NCI-H187 (cell line): ENCODE measurements around the gene ALG8.
"Not testable (repeated sequence)": the region's sequence is repeated elsewhere in the genome, so short reads cannot be mapped to it uniquely, and the experiment has no call there.

Source experiments
- DNase-seq, 2 experiments: peaks; one replicate each; lab custom pipeline; 2025; lab: John Stamatoyannopoulos, UW

The ALG8 gene

DNA sequence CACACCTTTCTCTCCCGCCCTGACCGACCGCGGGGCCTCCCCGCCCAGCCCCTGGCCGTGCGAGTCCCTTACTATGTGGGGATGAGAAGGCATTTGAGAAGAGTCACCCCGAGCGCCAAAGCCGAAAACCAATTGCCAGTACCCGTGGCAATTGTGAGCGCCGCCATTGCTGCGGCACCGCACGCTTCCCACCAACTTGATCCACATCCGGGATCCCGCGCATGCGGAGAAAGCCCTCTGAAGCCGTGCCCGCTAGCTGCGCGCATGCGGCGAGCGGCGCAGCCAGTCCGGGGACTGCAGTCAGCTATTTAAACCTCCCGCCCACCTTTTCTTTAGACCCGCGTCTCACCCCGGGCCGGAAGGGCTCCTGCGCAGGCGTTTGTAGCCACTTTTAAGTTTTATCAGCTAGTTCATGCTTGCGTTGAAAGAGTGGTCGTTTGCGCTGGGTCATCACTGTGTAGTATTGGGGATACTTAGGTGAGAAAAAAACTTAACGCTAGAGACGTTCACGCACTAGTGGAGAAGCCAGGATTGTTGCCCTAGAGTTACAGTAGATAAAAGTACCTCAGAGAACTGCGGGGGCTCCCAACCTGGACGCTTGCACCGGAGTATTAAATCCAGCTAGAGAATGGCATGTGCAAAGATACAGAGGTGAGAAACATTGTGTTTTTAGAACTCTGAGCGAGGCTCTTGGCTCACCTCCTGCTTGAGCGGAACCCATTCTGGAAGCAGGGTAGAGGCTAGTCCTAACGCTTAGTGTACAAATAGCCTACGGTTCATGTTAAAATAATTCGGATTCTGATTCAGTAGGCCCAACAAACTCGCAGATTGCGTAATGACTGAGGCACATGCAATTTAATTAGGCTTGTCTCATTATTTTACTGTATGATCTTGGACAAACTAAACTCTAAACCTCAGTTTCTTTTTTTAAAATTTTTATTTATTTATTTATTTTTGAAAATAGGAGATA lies at the start of gene ALG8:
TSS of gene ALG8 (minus strand) at position 205 of the 970 bp plus-strand sequence. CDS start at position 167, 38 bp downstream.
- DNase-seq: peak; percentile 88 to 89

DNA sequence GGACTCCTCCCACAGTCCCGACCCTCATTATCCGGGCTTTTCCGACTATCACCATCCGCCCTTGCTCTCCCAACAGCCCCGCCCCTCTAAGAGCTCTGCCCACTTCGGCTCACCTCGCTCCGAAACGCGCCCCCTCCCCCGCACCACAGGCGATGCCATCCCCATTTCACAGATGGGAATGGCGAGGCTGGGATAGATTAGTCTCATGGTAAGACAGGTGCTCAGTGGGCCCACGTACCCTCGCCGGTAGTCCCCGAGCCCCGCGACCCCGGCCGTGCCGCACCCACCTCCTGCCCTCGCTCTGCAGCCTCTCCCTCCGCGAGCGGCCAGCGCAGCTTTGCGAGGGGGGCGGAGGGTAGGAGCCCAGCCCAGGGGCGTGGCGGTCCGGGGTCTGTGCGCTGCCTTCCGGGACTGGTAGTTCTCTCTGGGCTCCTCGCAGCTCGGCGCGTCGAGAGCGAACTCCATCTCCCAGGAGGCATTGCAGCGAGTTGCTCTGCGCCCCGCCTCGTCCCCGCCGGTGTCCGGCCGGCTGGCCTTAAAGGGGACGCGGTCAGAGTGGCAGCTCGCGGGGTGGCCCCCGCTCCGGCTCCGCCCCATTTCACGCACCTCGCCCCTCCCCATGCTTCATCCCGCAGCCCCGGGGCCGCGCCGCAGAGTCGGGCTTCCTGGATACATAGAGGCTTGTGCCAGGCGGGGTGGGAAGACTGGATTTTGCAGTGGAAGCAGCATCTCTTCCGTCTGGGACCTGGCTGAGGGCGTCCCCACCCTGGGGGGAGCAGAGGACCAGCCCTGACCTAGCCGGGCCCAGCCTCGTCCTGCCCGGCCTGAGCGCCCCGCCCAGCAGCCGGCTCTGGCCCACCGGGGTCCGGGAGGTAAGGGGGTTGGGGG lies 49.1 kb upstream of the ALG8 start, which contains the start of the genes KCTD21 and USP35:
TSS of gene KCTD21 (minus strand) at position 341 of the 888 bp plus-strand sequence. CDS start 14,072 bp downstream, outside the sequence.
TSS of gene USP35 (plus strand) at position 634 of the 888 bp plus-strand sequence. CDS start 7,327 bp downstream, outside the sequence.
- peak; percentile 79 to 93 for DNase-seq

DNA sequence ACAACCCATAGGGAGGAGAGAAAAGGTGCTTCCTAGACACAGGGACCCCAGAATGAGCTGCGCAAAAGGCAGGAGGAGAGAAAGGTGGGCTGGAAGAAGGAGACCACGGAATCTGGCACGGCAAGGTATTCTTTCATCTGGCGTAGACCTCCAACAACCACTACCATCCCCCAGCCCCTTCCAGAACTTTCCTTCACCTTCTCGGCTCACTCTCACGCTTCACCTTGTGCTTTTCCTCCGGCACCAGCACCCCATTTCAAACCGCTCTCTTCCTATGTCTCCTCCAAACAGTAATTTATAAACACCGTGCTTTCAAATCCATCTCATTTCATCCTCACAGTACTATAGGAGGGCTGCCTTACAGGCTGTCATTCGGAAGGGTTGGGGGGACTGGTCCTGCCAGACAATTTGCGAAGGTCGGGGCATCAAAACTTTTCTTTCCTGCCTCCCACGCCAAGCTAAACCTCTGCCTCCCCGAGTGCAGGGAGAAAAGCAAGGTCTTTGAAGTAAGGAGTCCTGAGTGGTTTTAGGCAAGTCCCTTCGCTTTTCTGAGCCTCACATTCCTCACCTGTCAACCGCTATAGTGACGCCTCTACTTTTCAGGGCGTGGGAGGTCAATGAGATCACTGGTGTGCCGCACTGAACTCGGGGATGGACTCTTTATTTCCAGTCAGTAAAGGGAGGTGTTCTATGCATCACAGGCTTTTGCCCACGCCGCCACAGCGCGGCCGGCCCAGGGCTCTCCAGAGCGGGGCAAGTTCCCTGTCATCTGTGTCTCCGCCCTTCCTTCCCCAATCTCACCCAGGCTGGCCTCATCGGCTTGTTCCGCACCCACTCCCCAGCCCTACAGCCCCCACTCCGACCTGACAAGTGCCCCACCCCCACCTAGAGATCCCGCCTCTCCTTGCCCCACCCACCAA lies 48.2 kb upstream of the ALG8 start:
- no peak for DNase-seq

DNA sequence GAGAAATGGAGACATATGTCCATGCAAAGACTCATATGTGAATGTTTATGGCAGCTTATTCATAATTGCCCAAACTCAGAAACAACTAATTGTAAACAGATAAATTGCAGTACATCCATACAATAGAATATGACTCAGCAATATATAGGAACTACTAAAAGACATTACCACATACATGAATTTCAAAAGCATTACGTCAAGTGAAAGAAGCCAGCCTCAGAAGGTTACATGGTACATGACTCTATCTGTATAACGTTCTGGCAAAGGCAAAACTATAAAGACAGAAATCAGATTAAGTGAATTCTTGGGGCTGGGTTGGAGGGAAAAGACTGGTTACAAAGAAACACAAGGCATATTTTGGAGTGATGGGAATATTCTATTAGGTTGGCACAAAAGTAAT lies 41.8 kb upstream of the ALG8 start:
- DNase-seq: no peak

DNA sequence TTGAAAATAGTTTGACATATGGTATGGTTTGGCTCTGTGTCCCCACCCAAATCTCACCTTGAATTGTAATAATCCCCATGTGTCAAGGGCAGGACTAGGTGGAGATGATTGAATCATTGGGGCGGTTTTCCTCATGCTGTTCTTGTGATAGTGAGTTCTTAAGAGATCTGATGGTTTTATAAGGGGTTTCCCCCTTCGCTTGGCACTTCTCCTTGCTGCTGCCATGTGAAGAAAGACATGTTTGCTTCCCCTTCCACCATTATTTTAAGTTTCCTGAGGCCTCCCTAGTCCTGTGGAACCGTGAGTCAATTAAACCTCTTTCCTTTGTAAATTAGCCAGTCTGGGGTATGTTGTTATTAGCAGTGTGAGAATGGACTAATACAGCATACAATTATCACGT lies 41.3 kb upstream of the ALG8 start:
- no peak for DNase-seq

DNA sequence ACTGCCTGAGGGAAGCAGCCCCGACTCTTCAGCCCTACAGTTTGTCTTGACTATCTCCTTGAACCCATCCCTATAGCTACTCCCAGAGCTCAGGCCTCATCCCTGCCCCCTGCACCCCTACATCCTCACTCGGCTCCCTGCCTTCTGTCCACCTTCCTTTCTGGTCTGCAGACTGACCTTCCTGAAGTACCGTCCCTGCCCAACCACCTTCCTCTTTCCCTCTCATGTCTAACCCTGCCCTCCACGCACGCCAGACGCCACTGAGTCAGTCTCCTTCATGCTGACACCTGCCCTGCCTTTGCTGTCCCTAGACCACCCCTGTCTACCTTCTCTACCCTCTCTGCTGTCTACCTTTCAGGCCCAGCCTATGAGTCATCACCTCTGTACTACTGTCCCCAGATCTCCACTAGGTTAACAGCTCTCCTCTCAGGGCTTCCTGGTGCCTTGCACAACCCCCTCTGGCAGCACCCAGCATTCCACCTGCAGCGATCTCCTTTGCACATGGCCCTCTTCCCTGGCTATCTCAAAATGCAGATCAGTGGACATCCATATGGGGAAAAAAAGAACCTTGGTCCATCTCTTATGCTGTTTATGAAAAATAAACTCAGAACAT lies 40.1 kb upstream of the ALG8 start:
- no peak for DNase-seq

DNA sequence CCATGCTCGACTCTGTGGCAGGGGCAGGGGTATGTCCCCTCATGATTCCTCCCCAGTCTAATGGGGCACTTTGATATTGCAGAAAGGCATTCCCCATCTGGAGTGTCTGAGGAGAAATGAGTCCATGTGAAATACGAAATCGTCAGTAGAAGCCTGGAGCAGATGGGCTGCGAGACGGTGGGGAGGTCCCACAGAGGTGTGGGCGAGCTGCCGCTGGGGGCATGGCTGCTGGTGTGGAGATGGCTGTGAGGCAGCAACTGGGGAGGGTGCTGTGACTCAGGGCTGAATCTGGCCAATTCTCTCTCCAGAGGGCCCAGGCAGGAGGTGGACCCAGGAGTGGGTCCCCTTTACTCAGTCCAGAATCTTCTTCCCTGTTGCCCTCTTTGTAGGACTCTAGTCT lies 37.8 kb upstream of the ALG8 start:
- no peak for DNase-seq

DNA sequence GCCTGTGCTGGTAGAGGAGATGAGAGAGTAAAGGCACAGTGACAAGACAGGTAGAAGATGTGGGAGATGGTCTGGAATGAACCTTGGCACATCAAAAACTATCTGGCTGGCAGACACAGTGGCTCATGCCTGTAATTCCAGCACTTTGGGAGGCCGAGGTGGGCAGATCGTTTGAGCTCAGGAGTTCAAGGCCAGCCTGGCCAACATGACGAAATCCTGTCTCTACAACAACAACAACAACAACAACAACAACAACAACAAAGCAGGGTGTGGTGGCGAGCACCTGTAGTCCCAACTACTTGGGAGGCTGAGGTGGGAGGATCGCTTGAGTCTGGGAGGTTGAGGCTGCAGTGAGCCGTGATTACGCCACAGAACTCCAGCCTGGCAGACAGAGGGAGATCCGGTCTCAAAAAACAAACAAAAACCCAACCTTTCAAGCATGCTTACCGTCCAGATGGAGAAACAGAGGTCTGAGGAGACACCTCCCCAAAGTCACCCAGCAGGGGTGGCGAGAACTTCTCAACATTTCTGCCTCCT lies 37.2 kb upstream of the ALG8 start:
- DNase-seq: no peak

DNA sequence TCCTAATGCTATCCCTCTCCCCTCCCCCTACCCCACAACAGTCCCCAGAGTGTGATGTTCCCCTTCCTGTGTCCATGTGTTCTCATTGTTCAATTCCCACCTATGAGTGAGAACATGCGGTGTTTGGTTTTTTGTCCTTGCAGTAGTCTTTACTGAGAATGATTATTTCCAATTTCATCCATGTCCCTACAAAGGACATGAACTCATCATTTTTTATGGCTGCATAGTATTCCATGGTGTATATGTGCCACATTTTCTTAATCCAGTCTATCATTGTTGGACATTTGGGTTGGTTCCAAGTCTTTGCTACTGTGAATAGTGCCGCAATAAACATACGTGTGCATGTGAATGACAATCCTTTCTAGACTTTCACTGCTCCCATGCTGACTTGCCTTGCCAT lies 36.4 kb upstream of the ALG8 start:
- DNase-seq: not testable (repeated sequence)

DNA sequence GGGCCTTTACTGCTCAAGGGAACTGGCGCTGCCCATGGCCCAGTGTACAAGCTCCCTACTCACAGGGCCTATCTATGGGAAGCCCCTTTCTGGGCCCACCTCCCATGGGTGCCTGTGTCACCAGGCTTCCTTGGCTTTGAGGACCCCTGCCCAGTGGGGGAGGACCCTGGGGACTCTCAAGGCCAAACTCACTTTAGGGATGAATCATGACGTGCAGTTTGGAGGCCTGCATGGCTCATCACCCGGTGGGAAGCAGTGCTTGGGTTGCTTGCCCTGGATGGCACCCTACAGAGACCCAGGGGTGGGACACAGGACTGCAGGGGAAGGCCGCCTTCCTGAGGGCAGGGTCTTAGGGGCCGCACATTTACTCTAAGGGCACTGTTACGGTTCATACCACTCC lies 32.5 kb upstream of the ALG8 start:
- no peak for DNase-seq

DNA sequence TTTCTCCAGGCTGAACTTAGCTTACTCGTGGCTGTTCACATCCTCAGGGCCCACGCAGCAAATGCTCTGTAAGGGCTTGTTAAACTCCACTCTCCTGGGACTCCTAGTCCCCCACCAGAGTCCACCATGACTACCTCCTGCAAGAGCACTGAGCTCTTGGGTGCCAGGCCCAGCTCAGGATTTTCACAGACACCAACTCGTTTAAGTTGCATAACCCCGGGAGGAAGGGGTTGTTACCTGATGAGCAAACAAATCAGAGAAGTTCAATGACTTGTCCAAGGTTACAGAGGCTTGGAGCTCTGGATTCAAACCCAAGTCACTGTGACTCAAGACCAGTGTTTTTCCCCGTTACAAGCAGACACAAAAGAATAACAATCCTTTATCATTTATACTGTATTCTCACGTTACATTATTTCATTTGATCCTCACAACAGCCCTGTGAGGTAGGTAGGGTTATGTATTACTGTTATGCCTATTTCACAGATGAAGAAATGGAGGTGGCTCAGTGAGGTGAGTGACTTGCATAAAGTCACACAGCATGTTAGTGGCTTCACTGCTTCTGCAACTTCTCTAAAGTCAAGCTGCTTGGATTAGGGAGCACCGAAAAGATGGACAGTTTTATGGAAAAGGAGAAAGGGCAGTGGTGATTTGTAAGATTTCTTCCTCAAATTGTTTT lies 31.6 kb upstream of the ALG8 start:
- no peak for DNase-seq

DNA sequence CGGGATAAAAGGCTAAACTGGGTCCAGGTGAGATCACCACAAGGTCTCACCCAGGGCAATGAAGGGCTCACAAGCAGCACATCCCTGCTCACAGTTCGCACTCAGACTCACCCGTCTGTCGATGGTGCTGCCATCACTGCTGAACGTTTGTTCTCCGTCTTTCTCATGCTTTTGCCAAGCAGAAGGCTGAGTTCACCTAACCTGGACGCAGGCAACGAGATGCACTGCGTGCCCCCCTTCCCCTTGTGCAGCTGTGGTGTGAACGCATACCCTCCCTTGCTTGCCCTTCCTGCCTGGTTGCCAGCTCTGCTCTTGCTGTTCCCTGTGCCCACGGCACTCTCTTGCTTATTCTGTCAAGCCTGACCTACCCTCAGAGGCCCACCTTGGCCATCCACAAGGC lies 31.0 kb upstream of the ALG8 start:
- no peak for DNase-seq

DNA sequence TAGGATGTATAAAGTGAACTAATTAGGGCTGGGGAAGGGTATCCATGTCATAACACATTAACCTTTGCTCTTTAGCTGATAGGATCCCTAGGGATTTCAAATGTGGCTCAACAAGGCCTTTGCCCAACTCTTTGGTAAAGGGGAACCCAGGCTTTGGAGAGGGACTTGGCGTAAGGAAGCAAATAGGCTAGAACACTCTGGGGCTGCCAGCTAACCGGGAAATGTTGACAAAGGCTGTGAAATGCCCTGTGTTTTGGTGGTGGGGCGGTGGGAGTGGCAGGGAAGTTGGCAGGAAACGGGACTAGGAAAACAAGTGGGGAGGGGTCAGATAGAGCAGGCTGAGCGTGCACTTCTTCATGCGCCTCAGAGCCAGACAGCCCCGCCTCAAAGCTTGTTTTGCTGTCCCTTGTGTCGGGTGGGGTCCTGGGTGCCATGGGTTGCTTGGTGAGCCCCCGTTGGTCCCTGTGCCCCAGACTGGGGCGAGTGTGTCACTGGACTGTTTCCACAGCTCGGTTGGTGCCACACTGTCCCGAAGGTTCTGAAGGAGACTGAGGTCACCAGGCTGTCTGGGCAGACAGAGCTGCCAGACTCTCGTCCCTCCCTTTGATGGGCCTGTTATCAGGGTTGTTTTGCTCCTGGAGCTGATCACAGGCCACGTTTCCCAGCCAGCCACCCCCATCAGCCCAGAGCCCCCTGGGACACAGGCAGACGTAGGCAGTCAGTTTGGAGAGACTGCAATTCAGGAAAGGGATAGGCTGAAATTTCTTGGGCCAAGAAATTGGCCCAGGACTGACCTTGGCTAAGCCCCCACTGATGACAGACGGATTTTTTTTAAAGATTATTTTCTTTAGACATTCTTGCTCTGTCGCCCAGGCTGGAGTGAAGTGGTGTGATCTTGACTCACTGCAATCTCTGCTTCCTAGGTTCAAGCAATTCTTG lies 29.4 kb upstream of the ALG8 start:
- DNase-seq: no peak

DNA sequence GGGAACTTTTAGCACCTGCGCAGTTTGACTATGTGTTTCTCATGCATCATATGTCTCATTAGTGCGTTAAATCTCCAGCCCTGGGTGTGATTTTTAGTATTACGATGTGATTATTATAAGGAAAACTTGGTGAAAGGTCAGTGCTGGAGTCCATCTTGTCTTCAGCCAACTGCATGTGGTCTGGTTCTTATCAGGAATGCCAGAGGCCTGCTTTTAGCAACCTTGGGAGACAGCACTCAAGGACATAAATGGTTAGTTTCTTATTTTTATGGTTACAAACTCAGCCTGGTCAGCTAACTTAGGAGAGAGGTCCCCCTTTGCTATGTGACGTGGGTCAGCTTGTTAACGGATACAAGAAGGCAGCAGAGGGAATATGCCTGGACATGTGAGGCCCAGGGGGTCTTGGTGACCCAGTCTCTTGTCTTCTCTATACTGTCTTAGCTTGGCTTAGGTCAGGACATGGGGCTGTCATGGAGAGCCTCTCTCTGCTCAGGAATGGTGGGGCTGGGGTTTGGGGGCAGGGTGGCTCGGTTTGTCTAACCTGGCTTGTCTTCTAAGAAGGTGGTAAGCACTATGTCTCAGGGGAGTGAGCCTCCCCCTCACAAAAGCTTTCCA lies 27.5 kb upstream of the ALG8 start:
- DNase-seq: no peak

DNA sequence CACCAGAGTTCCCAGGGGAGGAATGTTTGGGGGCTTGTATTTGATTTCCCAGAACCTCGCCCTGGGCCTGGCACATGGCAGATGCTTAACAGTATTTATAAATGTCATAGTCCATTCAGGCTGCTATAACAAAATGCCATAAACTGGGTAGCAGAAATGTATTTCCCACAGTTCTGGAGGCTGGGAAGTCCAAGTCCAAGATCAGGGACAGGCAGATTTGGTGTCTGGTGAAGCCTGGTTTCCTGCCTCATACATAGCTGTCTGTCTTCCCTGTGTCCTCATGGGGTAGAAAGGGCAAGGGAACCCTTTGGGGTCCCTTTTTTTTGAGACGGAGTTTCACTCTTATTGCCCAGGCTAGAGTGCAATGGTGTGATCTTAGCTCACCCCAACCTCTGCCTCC lies 25.0 kb upstream of the ALG8 start:
- no peak for DNase-seq

DNA sequence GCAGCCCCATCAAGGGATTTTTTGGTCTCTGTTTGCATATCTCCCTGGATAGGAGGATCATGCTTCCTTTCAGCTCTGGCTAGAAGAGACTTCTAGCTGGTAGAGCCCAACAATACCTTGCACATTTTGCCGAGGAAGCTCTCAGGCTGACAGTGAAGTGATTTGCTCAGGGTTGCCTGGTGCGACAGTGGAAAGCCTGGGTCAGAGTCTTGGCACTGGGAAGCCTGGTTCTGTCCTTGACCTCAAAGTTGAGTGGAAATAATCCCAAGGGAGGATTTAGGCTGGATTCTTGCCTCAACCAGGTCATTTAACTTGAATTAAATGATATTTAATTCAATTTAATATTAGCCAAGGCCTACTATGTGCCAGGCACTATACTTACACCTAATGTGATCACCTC lies 24.4 kb upstream of the ALG8 start:
- no peak for DNase-seq

DNA sequence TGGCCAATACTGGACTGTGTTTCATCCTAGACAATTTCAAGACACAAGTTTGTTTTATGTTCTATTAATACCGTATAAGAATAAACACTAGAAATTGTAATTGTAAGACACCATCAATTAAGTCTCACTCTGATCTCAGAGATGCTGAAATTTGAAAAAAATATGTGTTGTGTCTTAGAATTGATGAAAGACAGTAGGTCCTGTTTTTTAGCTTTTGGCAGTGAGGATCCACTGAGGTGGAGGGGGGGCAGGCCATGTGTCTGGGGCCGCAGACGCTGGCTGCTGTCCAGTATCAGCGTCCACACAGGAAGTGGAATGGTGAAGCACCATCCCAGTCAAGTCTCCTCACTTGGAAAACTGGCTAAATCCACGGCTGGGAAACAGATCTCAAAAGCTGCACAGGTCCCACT lies 22.5 kb upstream of the ALG8 start:
- no peak for DNase-seq

DNA sequence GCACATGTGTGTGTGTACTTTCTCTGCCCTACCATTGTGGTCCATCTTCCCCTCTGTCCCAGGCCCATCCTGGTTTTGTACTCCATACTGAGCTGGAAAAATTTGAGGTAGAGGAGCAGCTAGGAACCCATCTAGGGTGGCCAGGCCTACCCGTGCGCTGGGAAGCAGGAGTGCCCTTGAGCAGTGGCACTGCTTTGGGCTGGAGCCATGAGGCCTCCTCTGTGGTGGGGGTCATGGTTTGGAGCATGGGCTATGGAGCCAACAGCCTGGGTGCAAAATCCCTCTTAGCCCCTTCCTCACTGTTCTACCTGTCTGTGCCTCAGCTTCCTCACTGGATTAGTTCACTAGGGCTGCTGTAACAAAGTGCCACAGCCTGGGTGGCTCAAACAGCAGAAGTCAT lies 21.9 kb upstream of the ALG8 start:
- DNase-seq: no peak

DNA sequence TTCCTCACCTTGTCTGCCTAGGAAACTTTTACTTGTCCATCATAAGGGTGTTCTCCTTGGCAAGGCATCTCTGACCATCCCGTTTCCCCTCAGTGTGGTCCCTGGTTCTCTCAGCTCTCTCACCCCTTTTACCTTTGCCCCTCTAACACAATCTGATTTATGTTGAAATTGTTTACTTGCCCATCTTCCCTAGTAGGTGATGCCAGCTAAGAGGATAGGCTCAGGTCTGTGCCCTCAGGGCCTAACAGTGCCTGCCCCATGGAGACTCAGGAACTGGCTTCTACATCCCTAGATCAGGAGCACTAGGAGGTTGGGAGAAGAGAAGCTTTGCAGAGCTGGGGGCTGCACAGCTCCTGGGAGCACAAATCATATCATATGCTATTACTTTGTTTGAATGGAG lies 21.1 kb upstream of the ALG8 start:
- no peak for DNase-seq
